ENCODE data around the gene NXT1. TPM values are rescaled to one million over a fixed set of nuclear protein-coding genes. Genes with fewer than 3 reads are reported as not detected.

Gene NXT1
- total RNA-seq, 1 donor from 2014 or later: 21.2 TPM

GRCh38 chr20:23365390-23366165 is 15.0 kb downstream of the NXT1 start:
- H3K27ac Mint-ChIP-seq: peak overlapping the region; percentile 87

GRCh38 chr20:23366384-23366783 is 15.8 kb downstream of the NXT1 start:
- no peak for DNase-seq (ENCODE audit: low spot score, unreplicated experiment)
- H3K27ac Mint-ChIP-seq: peak overlapping the region; percentile 25
- TF ChIP-seq CTCF (IDR thresholded peaks at IDR 0.05; ENCODE audit: unreplicated experiment): no peak
- H3K9me3 Mint-ChIP-seq (ENCODE audit: low read depth): no peaks in the 10 kb centered on the region
- peaks cover 23% of the 10 kb centered on the region for H3K36me3 Mint-ChIP-seq (ENCODE audit: insufficient read depth)
- no peaks in the 10 kb centered on the region for H3K27me3 Mint-ChIP-seq
- no peak overlapping the region for H3K4me3 Mint-ChIP-seq (ENCODE audit: low read depth)
- H3K4me1 Mint-ChIP-seq (ENCODE audit: low read depth): peaks cover 17% of the 10 kb centered on the region

More at GRCh38 chr20:23365390-23366165, 15.0 kb downstream of the NXT1 start:
- peaks cover 21% of the 10 kb centered on the region for H3K4me1 Mint-ChIP-seq (ENCODE audit: low read depth)
- H3K27me3 Mint-ChIP-seq: no peaks in the 10 kb centered on the region
- H3K9me3 Mint-ChIP-seq (ENCODE audit: low read depth): no peaks in the 10 kb centered on the region
- no peak for DNase-seq (ENCODE audit: low spot score, unreplicated experiment)
- TF ChIP-seq CTCF (IDR thresholded peaks at IDR 0.05; ENCODE audit: unreplicated experiment): no peak
- peak overlapping the region; percentile 44 for H3K4me3 Mint-ChIP-seq (ENCODE audit: low read depth)
- H3K36me3 Mint-ChIP-seq (ENCODE audit: insufficient read depth): peaks cover 19% of the 10 kb centered on the region

- Mint-ChIP-seq H3K4me3 (ENCODE audit: low read depth) (no peak overlapping the region), H3K27ac (no peak overlapping the region), H3K4me1 (ENCODE audit: low read depth) (peaks cover 15% of the 10 kb centered on the region), H3K27me3 (no peaks in the 10 kb centered on the region), H3K36me3 (ENCODE audit: insufficient read depth) (peaks cover 28% of the 10 kb centered on the region), H3K9me3 (ENCODE audit: low read depth) (no peaks in the 10 kb centered on the region)
- no peak for DNase-seq (ENCODE audit: low spot score, unreplicated experiment)
- no peak for TF ChIP-seq CTCF (IDR thresholded peaks at IDR 0.05; ENCODE audit: unreplicated experiment)
Measured at GRCh38 chr20:23367770-23368169, 17.2 kb downstream of the NXT1 start.

GRCh38 chr20:23368316-23369071 is 17.9 kb downstream of the NXT1 start:
- Mint-ChIP-seq H3K4me3 (ENCODE audit: low read depth) (no peak overlapping the region), H3K4me1 (ENCODE audit: low read depth) (peaks cover 8% of the 10 kb centered on the region), H3K36me3 (ENCODE audit: insufficient read depth) (peaks cover 28% of the 10 kb centered on the region), H3K9me3 (ENCODE audit: low read depth) (no peaks in the 10 kb centered on the region), H3K27ac (no peak overlapping the region), H3K27me3 (no peaks in the 10 kb centered on the region)
- no peak for DNase-seq (ENCODE audit: low spot score, unreplicated experiment)
- TF ChIP-seq CTCF (IDR thresholded peaks at IDR 0.05; ENCODE audit: unreplicated experiment): no peak

GRCh38 chr20:23369072-23369823 is 18.7 kb downstream of the NXT1 start:
- TF ChIP-seq CTCF (IDR thresholded peaks at IDR 0.05; ENCODE audit: unreplicated experiment): no peak
- Mint-ChIP-seq H3K4me1 (ENCODE audit: low read depth) (peaks cover 6% of the 10 kb centered on the region), H3K27me3 (no peaks in the 10 kb centered on the region), H3K9me3 (ENCODE audit: low read depth) (no peaks in the 10 kb centered on the region), H3K36me3 (ENCODE audit: insufficient read depth) (peaks cover 28% of the 10 kb centered on the region), H3K27ac (no peak overlapping the region), H3K4me3 (ENCODE audit: low read depth) (no peak overlapping the region)
- DNase-seq (ENCODE audit: low spot score, unreplicated experiment): no peak

All from progenitor cell of endocrine pancreas (in vitro differentiated cells).